Subcutaneous abdominal adipose tissue (tissue), 5 donors: ENCODE results near the gene CRYBA1.

Experiments
- H3K27ac ChIP-seq: one replicate; pipeline ENCODE4 v1.7.0; 2013; ENCODE audit warnings: low read depth, mild to moderate bottlenecking, inconsistent platforms, low read length, moderate library complexity
- H3K27me3 ChIP-seq, 5 donors: one replicate each; pipeline ENCODE4 v1.7.0; 2013; ENCODE audit warnings: low read length in 5 of 5, inconsistent platforms in 1 of 5; ENCODE audit not compliant: control insufficient read depth in 5 of 5, insufficient read depth in 4 of 5
- H3K36me3 ChIP-seq, 5 donors: one replicate each; pipeline ENCODE4 v1.7.0; 2013; ENCODE audit warnings: low read length in 5 of 5; ENCODE audit not compliant: control insufficient read depth in 5 of 5, insufficient read depth in 5 of 5
- H3K4me1 ChIP-seq, 5 donors: one replicate each; pipeline ENCODE4 v1.7.0; 2013; ENCODE audit warnings: low read length in 5 of 5, mild to moderate bottlenecking in 3 of 5, moderate library complexity in 1 of 5; ENCODE audit not compliant: control insufficient read depth in 5 of 5, insufficient read depth in 5 of 5
- H3K4me3 ChIP-seq, 5 donors: one replicate each; pipeline ENCODE4 v1.7.0; 2013; ENCODE audit warnings: low read length in 5 of 5, low read depth in 1 of 5
- H3K9ac ChIP-seq, 5 donors: one replicate each; pipeline ENCODE4 v1.7.0; 2013; ENCODE audit warnings: low read length in 5 of 5, mild to moderate bottlenecking in 4 of 5, moderate library complexity in 3 of 5
- H3K9me3 ChIP-seq, 5 donors: one replicate each; pipeline ENCODE4 v1.7.0; 2013; ENCODE audit warnings: low read length in 5 of 5; ENCODE audit not compliant: control insufficient read depth in 5 of 5
- donor health status: healthy.
- donor health status: healthy.
- donor health status: healthy.
- donor health status: healthy.
- donor health status: healthy.

CRYBA1 gene

DNA sequence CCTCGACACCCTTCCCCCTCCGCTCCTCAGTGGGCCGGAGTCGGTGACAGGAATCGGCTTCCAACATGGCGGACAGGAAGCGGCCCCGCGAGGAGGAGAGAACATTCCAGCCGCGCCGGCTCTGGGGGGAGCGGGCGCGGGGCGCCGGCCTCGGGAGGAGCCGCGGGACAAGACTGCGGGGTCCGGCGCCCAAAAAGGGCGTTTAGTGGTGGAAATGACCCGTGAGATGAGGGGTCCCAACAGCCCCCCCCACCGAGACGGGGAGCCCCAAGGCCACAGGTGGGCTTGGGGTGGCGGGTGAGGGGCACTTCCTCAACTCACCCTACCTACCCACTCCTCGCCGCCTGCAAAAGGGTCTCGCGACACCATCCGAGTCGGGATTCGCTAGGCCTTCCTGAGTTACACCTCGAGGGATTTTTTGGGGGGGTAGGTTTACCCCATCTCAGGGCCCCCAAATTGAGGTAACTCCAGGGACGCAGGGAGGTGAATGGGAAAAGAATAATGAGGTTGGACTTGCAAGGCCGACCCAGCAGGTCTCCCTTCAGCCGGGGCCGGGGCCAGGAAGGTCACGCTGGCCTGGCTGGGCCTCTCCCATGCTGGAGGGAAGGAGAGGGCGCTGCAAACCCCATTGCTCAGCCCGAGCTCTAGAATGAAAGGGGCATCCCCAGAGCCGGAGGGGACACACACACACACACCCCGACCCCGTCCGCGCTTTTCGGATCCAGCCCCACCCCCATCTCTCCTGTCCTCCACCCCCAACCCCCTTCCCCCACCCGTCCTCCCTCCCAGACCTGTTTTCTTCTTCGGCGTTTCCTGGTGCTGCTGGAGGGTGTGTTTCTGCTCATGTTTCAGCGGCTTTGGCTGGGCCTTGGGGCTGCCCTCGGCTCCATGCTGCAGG is 46.6 kb downstream of the CRYBA1 start:
- no peaks in the 10 kb centered on the region for H3K9me3 ChIP-seq
- peak overlapping the region; percentile 98 for H3K27ac ChIP-seq
- no peaks in the 10 kb centered on the region for H3K27me3 ChIP-seq
- peak overlapping the region; percentile 92 to 100 (median 99) for H3K4me3 ChIP-seq
- H3K9ac ChIP-seq = peak overlapping the region; percentile 92 to 100 (median 99)
- peaks cover 4 to 44% (median 43%) of the 10 kb centered on the region in 5 donors for H3K4me1 ChIP-seq
- H3K36me3 ChIP-seq = peaks cover 0 to 4% (median 0%) of the 10 kb centered on the region in 5 donors

GRCh38 chr17:29293890-29294579 is 47.4 kb downstream of the CRYBA1 start, which contains the start of gene NUFIP2:
Gene NUFIP2 (minus strand): TSS chr17:29294148. CDS start chr17:29294059, 89 bp downstream.
- Histone ChIP-seq H3K9ac (peak within 1 kb of the TSS; percentile 92 to 100 (median 99)), H3K27me3 (no peaks in the 10 kb centered on the region), H3K4me3 (peak within 1 kb of the TSS; percentile 92 to 100 (median 99)), H3K4me1 (peaks cover 4 to 40% (median 38%) of the 10 kb centered on the region in 5 donors), H3K27ac (peak within 1 kb of the TSS; percentile 98), H3K9me3 (no peaks in the 10 kb centered on the region), H3K36me3 (peaks cover 0 to 4% (median 0%) of the 10 kb centered on the region in 5 donors)

- H3K27me3 ChIP-seq = no peaks in the 10 kb centered on the region
- H3K4me1 ChIP-seq = peaks cover 4 to 36% (median 32%) of the 10 kb centered on the region in 5 donors
- peak overlapping the region; percentile 98 for H3K27ac ChIP-seq
- peaks cover 0 to 4% (median 0%) of the 10 kb centered on the region in 5 donors for H3K36me3 ChIP-seq
- H3K9me3 ChIP-seq = no peaks in the 10 kb centered on the region
- H3K4me3 ChIP-seq = peak overlapping the region; percentile 79 to 100 (median 99)
- peak overlapping the region; percentile 79 to 87 (median 81) for H3K9ac ChIP-seq
These were observed 47.9 kb downstream of the CRYBA1 start for GRCh38 chr17:29294580-29294900.

DNA sequence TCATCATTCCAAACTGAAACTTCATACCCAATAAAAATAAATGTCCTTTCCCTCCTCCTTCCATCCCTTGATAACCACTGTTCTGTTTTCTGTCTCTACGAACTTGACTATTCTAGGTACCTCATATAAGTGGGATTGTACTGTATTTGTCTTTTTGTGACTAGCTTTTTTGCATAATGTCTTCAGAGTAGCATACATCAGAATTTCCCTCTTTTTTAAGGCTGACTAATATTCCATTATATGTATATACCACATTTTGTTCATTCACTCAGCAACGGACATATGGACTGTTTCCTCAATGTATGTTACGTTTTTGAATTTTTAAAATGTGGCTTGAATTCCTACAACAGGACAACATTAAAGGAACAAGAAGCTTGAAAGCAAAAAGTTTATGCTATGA is 48.8 kb downstream of the CRYBA1 start:
- H3K27ac ChIP-seq = no peak overlapping the region
- no peaks in the 10 kb centered on the region for H3K27me3 ChIP-seq
- H3K9me3 ChIP-seq = no peaks in the 10 kb centered on the region
- H3K9ac ChIP-seq = no peak overlapping the region
- no peak overlapping the region for H3K4me3 ChIP-seq
- H3K4me1 ChIP-seq = peaks cover 4 to 28% (median 24%) of the 10 kb centered on the region in 5 donors
- no peaks in the 10 kb centered on the region for H3K36me3 ChIP-seq

DNA sequence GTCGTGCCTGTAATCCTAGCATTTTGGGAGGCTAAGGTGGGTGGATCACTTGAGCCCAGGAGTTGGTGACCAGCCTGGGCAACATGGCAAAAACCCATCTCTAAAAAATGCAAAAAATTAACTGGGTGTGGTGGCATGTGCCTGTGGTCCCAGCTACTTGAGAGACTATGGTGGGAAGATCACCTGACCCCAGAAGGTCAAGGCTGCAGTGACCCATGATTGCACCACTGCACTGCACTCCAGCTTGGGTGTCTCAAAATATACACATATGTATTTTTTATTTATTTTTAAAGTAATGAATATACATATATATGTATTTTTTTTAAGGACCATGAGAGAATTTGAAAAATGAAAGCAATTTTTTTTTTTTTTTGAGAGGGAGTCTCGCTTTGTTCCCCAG is 52.4 kb downstream of the CRYBA1 start:
- no peak overlapping the region for H3K27ac ChIP-seq
- H3K27me3 ChIP-seq = no peaks in the 10 kb centered on the region
- no peak overlapping the region for H3K9ac ChIP-seq
- H3K36me3 ChIP-seq = no peaks in the 10 kb centered on the region
- no peaks in the 10 kb centered on the region for H3K9me3 ChIP-seq
- peaks cover 2 to 7% (median 6%) of the 10 kb centered on the region in 5 donors for H3K4me1 ChIP-seq
- no peak overlapping the region for H3K4me3 ChIP-seq

DNA sequence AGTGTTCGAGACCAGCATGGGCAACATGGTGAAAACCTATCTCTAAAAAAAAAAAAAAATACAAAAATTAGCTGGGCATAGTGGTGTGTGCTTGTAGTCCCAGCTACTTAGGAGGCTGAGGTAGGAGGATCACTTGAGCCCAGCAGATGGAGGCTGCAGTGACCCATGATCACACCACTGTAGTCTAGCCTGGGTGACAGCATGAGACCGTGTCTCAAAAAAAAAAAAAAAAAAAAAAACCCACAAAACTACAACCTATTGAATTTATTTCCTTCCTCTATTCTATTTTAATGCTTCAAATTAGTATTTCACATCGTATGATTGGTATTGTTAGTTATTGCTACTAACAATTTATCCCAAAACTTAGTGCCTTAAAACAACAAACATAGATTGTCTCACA is 56.7 kb downstream of the CRYBA1 start:
- Histone ChIP-seq H3K9me3 (no peaks in the 10 kb centered on the region), H3K27me3 (no peaks in the 10 kb centered on the region), H3K4me3 (no peak overlapping the region), H3K36me3 (no peaks in the 10 kb centered on the region), H3K9ac (no peak overlapping the region), H3K4me1 (no peaks in the 10 kb centered on the region), H3K27ac (no peak overlapping the region)
